ENCODE results near the gene DDX21. TPM values are rescaled to one million over a fixed set of nuclear protein-coding genes. Genes with fewer than 3 reads are reported as not detected.

Gene DDX21
- total and polyA plus RNA-seq, 9 of the 15 experiments (the other 6 are each of a cell fraction or from before 2014, with no cell fraction given) = 143 to 365 (median 281) TPM

- ChIA-PET POLR2A (interaction anchor here (0.6 to 2.5 kb wide), 11 partner anchors 12 to 698 kb away, joined by 3 to 12 read pairs (median 4); partner anchors contain the start of gene DDX21), CTCF (ENCODE audit: low intra/inter-chr PET ratio) (interaction anchor here (0.7 kb wide), 1 partner anchor 812 kb away, joined by 3 read pairs; no protein-coding TSS in a partner anchor)
- in situ Hi-C loops (cut with MboI) (no loop called here), intact Hi-C loops (cut with micrococcal nuclease) (loop anchor here (1.0 to 5.0 kb wide), 3 partner anchors 105 to 424 kb away; partner anchors contain the start of gene HKDC1)
- peak within 1 kb of the TSS; percentile 98 for H2AFZ ChIP-seq (ENCODE audit: low read depth, low read length)
- peak within 1 kb of the TSS; percentile 77 for H3K4me3 ChIP-seq
- H3K79me2 ChIP-seq (ENCODE audit: control insufficient read depth, insufficient read depth, low read length) = peaks cover 34% of the 10 kb centered on the region
- H3K36me3 ChIP-seq (ENCODE audit: control insufficient read depth, insufficient read depth, low read length) = peaks cover 23% of the 10 kb centered on the region; the same call in 2 of the 3 replicates
- TSS peak; percentile 41 for BruUV-seq (replicated peaks)
- no peaks in the 10 kb centered on the region for H4K20me1 ChIP-seq (replicated peaks; ENCODE audit: control insufficient read depth, insufficient read depth, low read length)
- peak within 1 kb of the TSS; percentile 79 to 96 for H3K9ac ChIP-seq (ENCODE audit: insufficient read depth in 1 of 2, low read depth in 2 of 2, low read length in 2 of 2)
- H3K27ac ChIP-seq (ENCODE audit: extremely low read depth, low read depth, low read length) = peak within 1 kb of the TSS; percentile 65
- peak within 1 kb of the TSS; percentile 95 for H3K4me2 ChIP-seq (ENCODE audit: insufficient read depth, low read length)
- no peaks in the 10 kb centered on the region for H3K9me1 ChIP-seq (ENCODE audit: control insufficient read depth, insufficient read depth, low read length)
- FAIRE-seq = peak; percentile 100
- WGBS (ENCODE audit: insufficient coverage, low coverage, missing lambda C conversion rate) = under 1% methylated on average over 62 of the region's 62 CpGs
- DNase-seq (ENCODE audit: extremely low read depth in 1 of 4, low spot score in 3 of 4) = peak; percentile 98 to 99 (median 99)
- no peaks in the 10 kb centered on the region for H3K27me3 ChIP-seq (ENCODE audit: control insufficient read depth in 2 of 2, insufficient read depth in 2 of 2, low read length in 2 of 2)
- peak; percentile 91 for ATAC-seq
- H3K4me1 ChIP-seq (replicated peaks in 1 of 2; ENCODE audit: control insufficient read depth in 2 of 2, insufficient read depth in 2 of 2, low read length in 2 of 2) = peaks cover 5 to 18% of the 10 kb centered on the region in 2 experiments; a peak in 3 of 5 replicates
- no peaks in the 10 kb centered on the region for H3K9me3 ChIP-seq (replicated peaks; ENCODE audit: control insufficient read depth, insufficient read depth, low read depth, low read length)
- TF ChIP-seq NR2C1 (IDR thresholded peaks at IDR 0.05) (no peak), NR2C1 (tag; IDR thresholded peaks at IDR 0.05) (no peak), TAF7 (tag; IDR thresholded peaks at IDR 0.05) (peak; percentile 31; the same call in 1 of the 2 replicates), SMARCC2 (IDR thresholded peaks at IDR 0.05; ENCODE audit: low read depth) (peak; percentile 91), CTCFL (IDR thresholded peaks at IDR 0.05; ENCODE audit: borderline replicate concordance, insufficient read depth, low read depth, low read length, poor library complexity, severe bottlenecking) (peak; percentile 31), USF1 (CRISPR knock-in tag; IDR thresholded peaks at IDR 0.05) (no peak), ARHGAP35 (IDR thresholded peaks at IDR 0.05; ENCODE audit: partially characterized antibody) (no peak), ZNF41 (CRISPR knock-in tag; conservative IDR thresholded peaks at IDR 0.05) (0 out of 2 replicates have a peak, but pooled peaks have one; percentile 48), RFX1 (IDR thresholded peaks at IDR 0.05) (peak; percentile 98), LEF1 (IDR thresholded peaks at IDR 0.05) (peak; percentile 42; the same call in 1 of the 2 replicates), ZBTB2 (IDR thresholded peaks at IDR 0.05) (peak; percentile 43; the same call in 1 of the 2 replicates), CSDE1 (IDR thresholded peaks at IDR 0.05) (peak in 1 of 2 experiments; percentile 80; a peak in 1 of 4 replicates), RFX5 (IDR thresholded peaks at IDR 0.05; ENCODE audit: low read depth, low read length) (peak; percentile 62; the same call in 1 of the 2 replicates), RB1 (IDR thresholded peaks at IDR 0.05; ENCODE audit: low read depth) (peak; percentile 87), USF2 (CRISPR knock-in tag; IDR thresholded peaks at IDR 0.05) (0 out of 2 replicates have a peak, but pooled peaks have one; percentile 1), ETS2 (tag; IDR thresholded peaks at IDR 0.05; ENCODE audit: borderline replicate concordance, poor library complexity, severe bottlenecking) (no peak)
These were observed 32.8 kb downstream of the DDX21 start, which contains the start of gene KIFBP for GRCh38 chr10:68988530-68989316. Gene KIFBP (plus strand): TSS chr10:68988803. CDS start chr10:68988833, 30 bp downstream.

All from K562 (cell line).